ENCODE measurements around the gene RAD51C. TPM values are rescaled to one million over a fixed set of nuclear protein-coding genes. Genes with fewer than 3 reads are reported as not detected.
A peak's percentile ranks its signal among the peaks of the same experiment; 100 is the strongest.

The RAD51C gene
- total and polyA plus RNA-seq, 10 of the 15 experiments (the other 5 are each of a cell fraction or from before 2014, with no cell fraction given): 59.6 to 267 (median 106) TPM

DNA sequence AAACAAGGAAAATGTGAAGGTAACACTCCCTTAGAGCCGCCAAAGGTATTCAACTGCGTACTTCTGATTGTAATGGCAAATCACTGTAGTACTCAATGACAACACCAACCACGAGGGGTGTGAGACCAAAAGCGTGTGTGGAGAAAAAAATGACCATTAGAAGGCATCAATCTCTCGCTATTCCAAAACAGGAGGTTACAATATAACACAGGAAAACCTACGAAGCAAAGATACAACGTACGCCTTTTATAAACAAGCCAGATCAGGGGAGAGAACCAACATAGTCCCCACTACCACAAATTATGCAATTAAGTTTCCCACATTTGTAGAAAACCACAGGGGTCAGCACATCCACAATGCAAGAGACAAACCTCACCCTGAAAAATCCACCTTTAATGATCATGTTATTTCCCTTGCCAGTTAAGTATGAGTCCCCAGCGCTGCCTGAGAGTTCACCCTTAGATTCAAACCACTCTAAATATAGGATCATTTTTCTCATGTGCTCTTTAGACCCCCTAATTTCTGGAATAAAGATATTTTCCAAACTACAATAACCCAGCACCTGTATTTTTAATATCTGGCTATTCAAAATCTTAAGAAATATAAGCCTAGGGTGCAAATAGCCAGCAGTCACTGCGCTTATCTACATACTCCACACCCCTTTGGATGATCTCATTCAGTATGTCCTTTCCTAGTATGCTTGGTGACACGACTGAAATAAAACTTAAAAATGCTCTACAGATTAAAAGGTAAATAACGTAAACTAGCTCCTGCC lies 13.0 kb upstream of the RAD51C start (continued):
- TF ChIP-seq NFYB (IDR thresholded peaks at IDR 0.05; ENCODE audit: insufficient read depth, low read depth, low read length): no peak
- no peak for TF ChIP-seq MAX (IDR thresholded peaks at IDR 0.05; ENCODE audit: low read depth, low read length)
- peak; percentile 99 for TF ChIP-seq NBN (IDR thresholded peaks at IDR 0.05)
- no peak for TF ChIP-seq HDAC2 (IDR thresholded peaks at IDR 0.05)
- TF ChIP-seq ZNF384 (IDR thresholded peaks at IDR 0.05; ENCODE audit: borderline replicate concordance, low read depth, low read length): peak; percentile 64; the same call in 1 of the 2 replicates
- 0 out of 2 replicates have a peak, but pooled peaks have one; percentile 60 for TF ChIP-seq NFXL1 (IDR thresholded peaks at IDR 0.05; ENCODE audit: borderline replicate concordance)
- TF ChIP-seq NFIC (IDR thresholded peaks at IDR 0.05; ENCODE audit: low read depth, low read length): peak; percentile 99
- TF ChIP-seq USF2 (IDR thresholded peaks at IDR 0.05; ENCODE audit: borderline replicate concordance, low read depth, low read length): no peak
- no peak for TF ChIP-seq HDAC6 (IDR thresholded peaks at IDR 0.05; ENCODE audit: unreplicated experiment)
- no peak for TF ChIP-seq MYC (IDR thresholded peaks at IDR 0.05; ENCODE audit: insufficient read depth, insufficient read length, insufficient replicate concordance, low read length, severe bottlenecking)
- TF ChIP-seq NR2C1 (IDR thresholded peaks at IDR 0.05): 0 out of 2 replicates have a peak, but pooled peaks have one; percentile 28
- peak; percentile 100 for TF ChIP-seq BACH1 (IDR thresholded peaks at IDR 0.05; ENCODE audit: borderline replicate concordance)
- TF ChIP-seq MXI1 (IDR thresholded peaks at IDR 0.05; ENCODE audit: low read depth, low read length): peak; percentile 93; the same call in 1 of the 2 replicates
- TF ChIP-seq, protein P1, sequence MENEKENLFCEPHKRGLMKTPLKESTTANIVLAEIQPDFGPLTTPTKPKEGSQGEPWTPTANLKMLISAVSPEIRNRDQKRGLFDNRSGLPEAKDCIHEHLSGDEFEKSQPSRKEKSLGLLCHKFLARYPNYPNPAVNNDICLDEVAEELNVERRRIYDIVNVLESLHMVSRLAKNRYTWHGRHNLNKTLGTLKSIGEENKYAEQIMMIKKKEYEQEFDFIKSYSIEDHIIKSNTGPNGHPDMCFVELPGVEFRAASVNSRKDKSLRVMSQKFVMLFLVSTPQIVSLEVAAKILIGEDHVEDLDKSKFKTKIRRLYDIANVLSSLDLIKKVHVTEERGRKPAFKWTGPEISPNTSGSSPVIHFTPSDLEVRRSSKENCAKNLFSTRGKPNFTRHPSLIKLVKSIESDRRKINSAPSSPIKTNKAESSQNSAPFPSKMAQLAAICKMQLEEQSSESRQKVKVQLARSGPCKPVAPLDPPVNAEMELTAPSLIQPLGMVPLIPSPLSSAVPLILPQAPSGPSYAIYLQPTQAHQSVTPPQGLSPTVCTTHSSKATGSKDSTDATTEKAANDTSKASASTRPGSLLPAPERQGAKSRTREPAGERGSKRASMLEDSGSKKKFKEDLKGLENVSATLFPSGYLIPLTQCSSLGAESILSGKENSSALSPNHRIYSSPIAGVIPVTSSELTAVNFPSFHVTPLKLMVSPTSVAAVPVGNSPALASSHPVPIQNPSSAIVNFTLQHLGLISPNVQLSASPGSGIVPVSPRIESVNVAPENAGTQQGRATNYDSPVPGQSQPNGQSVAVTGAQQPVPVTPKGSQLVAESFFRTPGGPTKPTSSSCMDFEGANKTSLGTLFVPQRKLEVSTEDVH (IDR thresholded peaks at IDR 0.05; ENCODE audit: low read depth, partially characterized antibody): no peak
- TF ChIP-seq ATF2 (IDR thresholded peaks at IDR 0.05; ENCODE audit: low read length): peak; percentile 100
- no peak for TF ChIP-seq NFYA (IDR thresholded peaks at IDR 0.05; ENCODE audit: borderline replicate concordance, low read depth, low read length)
- TF ChIP-seq ZNF217 (IDR thresholded peaks at IDR 0.05): no peak
- TF ChIP-seq RB1 (IDR thresholded peaks at IDR 0.05; ENCODE audit: borderline replicate concordance): peak; percentile 30; the same call in 1 of the 2 replicates
- peak; percentile 41 for TF ChIP-seq ZNF207 (IDR thresholded peaks at IDR 0.05; ENCODE audit: borderline replicate concordance)
- peak; percentile 100 for TF ChIP-seq BCL3 (IDR thresholded peaks at IDR 0.05; ENCODE audit: borderline replicate concordance, insufficient read depth, low read depth, low read length, poor library complexity, severe bottlenecking)
- peak; percentile 100 for TF ChIP-seq TARDBP (IDR thresholded peaks at IDR 0.05; ENCODE audit: borderline replicate concordance)
- no peak for TF ChIP-seq SREBF2 (IDR thresholded peaks at IDR 0.05; ENCODE audit: low read length)
- TF ChIP-seq BMI1 (IDR thresholded peaks at IDR 0.05; ENCODE audit: borderline replicate concordance): peak; percentile 99
- peak; percentile 76 for TF ChIP-seq KAT2A (conservative IDR thresholded peaks at IDR 0.05; ENCODE audit: control insufficient read depth, low read depth, low read length)

Data from GM12878 (cell line).